OCI-LY1 (cell line): Measurements from ENCODE around the gene RBP3.

Experiments used
- CTCF ChIP-seq: fragments of 200-600 bp; sonication (generic), shearing (Covaris generic); IDR thresholded peaks from 2 replicates; pipeline ENCODE4 v1.5.1; 2017; ENCODE audit warnings: mild to moderate bottlenecking, antibody characterized with exemption, low read length, moderate library complexity, mixed read lengths
- EZH2 ChIP-seq: fragments of 200-600 bp; sonication (generic), shearing (Covaris generic); IDR thresholded peaks from 2 replicates; pipeline ENCODE4 v1.8.0; 2017; ENCODE audit warnings: borderline replicate concordance, mixed run types, mild to moderate bottlenecking, antibody characterized with exemption, low read length, moderate library complexity, mixed read lengths

- TF ChIP-seq CTCF, result no peak
- no peak for TF ChIP-seq EZH2
Measured at GRCh38 chr10:47322300-47323061, 25.7 kb upstream of the RBP3 start, which contains the start of gene GDF2.
